ENCODE measurements around the gene MACC1.
A peak's percentile ranks its signal among the peaks of the same experiment; 100 is the strongest.
"Not testable (repeated sequence)": the region's sequence is repeated elsewhere in the genome, so short reads cannot be mapped to it uniquely, and the experiment has no call there.

Gene MACC1

GRCh38 chr7:20229081-20229480 lies 11.9 kb upstream of the MACC1 start:
- no peak for DNase-seq

- DNase-seq = no peak
Measured at GRCh38 chr7:20228654-20229053, 11.5 kb upstream of the MACC1 start.

GRCh38 chr7:20227291-20227795 lies 10.2 kb upstream of the MACC1 start:
- DNase-seq = no peak

GRCh38 chr7:20226860-20227259 lies 9.7 kb upstream of the MACC1 start:
- DNase-seq = no peak

GRCh38 chr7:20225384-20225783 lies 8.2 kb upstream of the MACC1 start:
- DNase-seq = no peak

- no peak for DNase-seq
Measured at GRCh38 chr7:20224025-20224424, 6.8 kb upstream of the MACC1 start.

- no peak for DNase-seq
Measured at GRCh38 chr7:20223356-20223755, 6.2 kb upstream of the MACC1 start.

GRCh38 chr7:20222219-20222828 lies 5.1 kb upstream of the MACC1 start:
- no peak for DNase-seq

GRCh38 chr7:20220921-20221547 lies 3.9 kb upstream of the MACC1 start:
- DNase-seq = no peak

GRCh38 chr7:20220293-20220761 lies 3.1 kb upstream of the MACC1 start:
- no peak for DNase-seq

- DNase-seq = peak; percentile 50
Measured at GRCh38 chr7:20219446-20220292, 2.5 kb upstream of the MACC1 start.

GRCh38 chr7:20219062-20219445 lies 1.9 kb upstream of the MACC1 start:
- no peak for DNase-seq

- DNase-seq = no peak
Measured at GRCh38 chr7:20218279-20218678, 1.1 kb upstream of the MACC1 start.

- DNase-seq = no peak
Measured at GRCh38 chr7:20216406-20217036, 663 bp downstream of the MACC1 start.

- DNase-seq = no peak
Measured at GRCh38 chr7:20214921-20215669, 2.1 kb downstream of the MACC1 start.

- no peak for DNase-seq
Measured at GRCh38 chr7:20214132-20214531, 3.1 kb downstream of the MACC1 start.

GRCh38 chr7:20213378-20213777 lies 3.8 kb downstream of the MACC1 start:
- DNase-seq = no peak

GRCh38 chr7:20211376-20211775 lies 5.8 kb downstream of the MACC1 start:
- DNase-seq = no peak

GRCh38 chr7:20208651-20209307 lies 8.4 kb downstream of the MACC1 start:
- DNase-seq = no peak

GRCh38 chr7:20207811-20208210 lies 9.4 kb downstream of the MACC1 start:
- not testable (repeated sequence) for DNase-seq

GRCh38 chr7:20206104-20206896 lies 10.9 kb downstream of the MACC1 start:
- DNase-seq = no peak

Measured in NK-92 treated with Interleukin-12 subunit alpha and Interleukin-12 subunit beta, amount 100 ng/mL, for 24 hours (cell line).